ENCODE measurements around the gene CIAO1. TPM values are rescaled to one million over a fixed set of nuclear protein-coding genes. Genes with fewer than 3 reads are reported as not detected.

CIAO1 gene
- total and polyA plus RNA-seq, 7 donors, result 45.6 to 110 (median 77.4) TPM

- intact Hi-C loops (cut with DNase I), result no loop called here
- Histone ChIP-seq H3K27me3 (peaks cover 0 to 26% (median 17%) of the 10 kb centered on the region in 3 donors), H3K4me1 (no peaks in the 10 kb centered on the region), H3K36me3 (no peaks in the 10 kb centered on the region), H3K27ac (peak overlapping the region in 1 of 4 donors; percentile 3), H3K9me3 (no peaks in the 10 kb centered on the region), H3K4me3 (no peak overlapping the region)
- DNase-seq, result no peak
- no peak for TF ChIP-seq CTCF (IDR thresholded peaks at IDR 0.05)
- TF ChIP-seq POLR2AphosphoS5 (IDR thresholded peaks at IDR 0.05), result no peak
- TF ChIP-seq POLR2A (IDR thresholded peaks at IDR 0.05), result no peak
- TF ChIP-seq EP300 (IDR thresholded peaks at IDR 0.05), result no peak
- 43 to 85% methylated on average over 7 of the region's 7 CpGs for WGBS, 2 donors
Measured at GRCh38 chr2:96315400-96316071, 49.5 kb downstream of the CIAO1 start.

DNA sequence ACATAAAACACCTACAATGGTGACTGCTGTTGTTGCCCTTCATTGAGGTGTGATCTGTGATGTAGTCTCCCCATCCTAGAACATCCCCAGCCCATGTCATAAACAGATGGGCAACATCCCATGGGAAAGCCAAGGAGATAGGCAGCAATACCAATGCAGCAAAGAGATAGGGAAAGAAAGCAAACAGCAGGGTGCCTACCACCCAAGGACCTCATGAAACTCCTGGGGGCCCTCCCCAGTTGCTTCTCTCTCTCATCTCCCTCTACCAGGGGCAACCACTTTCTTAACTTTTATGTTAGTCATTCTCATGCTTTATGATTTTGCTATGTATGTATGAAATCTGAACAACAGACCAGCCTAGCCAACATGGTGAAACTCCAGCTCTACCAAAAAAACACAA is 51.0 kb downstream of the CIAO1 start:
- intact Hi-C loops (cut with DNase I), result no loop called here
- Histone ChIP-seq H3K4me3 (no peak overlapping the region), H3K36me3 (no peaks in the 10 kb centered on the region), H3K4me1 (peaks cover 0 to 14% (median 13%) of the 10 kb centered on the region in 4 donors), H3K9me3 (no peaks in the 10 kb centered on the region), H3K27me3 (peaks cover 4 to 41% (median 21%) of the 10 kb centered on the region in 3 donors), H3K27ac (no peak overlapping the region)
- DNase-seq, result no peak
- no peak for TF ChIP-seq POLR2AphosphoS5 (IDR thresholded peaks at IDR 0.05)
- TF ChIP-seq POLR2A (IDR thresholded peaks at IDR 0.05), result no peak
- TF ChIP-seq EP300 (IDR thresholded peaks at IDR 0.05), result no peak
- no peak for TF ChIP-seq CTCF (IDR thresholded peaks at IDR 0.05)

DNA sequence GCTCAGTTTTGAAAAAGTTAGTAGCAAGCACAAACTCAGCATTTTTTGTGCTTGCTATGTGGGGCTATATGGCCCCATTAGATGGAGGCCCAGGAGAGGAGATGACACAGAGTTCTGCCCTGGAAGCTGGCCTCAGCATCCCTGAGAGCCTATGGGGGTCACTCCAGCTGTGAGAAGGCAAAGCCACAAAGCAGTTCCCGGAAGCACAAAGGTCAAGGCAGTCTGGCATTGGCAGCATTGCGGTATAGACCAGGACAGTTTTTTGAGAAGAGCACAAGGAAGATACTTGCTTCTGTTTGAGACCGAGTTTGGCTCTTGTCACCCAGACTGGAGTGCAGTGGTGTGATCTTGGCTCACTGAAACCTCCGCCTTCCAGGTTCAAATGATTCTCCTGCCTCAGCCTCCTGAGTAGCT is 51.6 kb downstream of the CIAO1 start:
- H3K4me1 ChIP-seq, result peaks cover 0 to 16% (median 15%) of the 10 kb centered on the region in 4 donors
- H3K36me3 ChIP-seq, result no peaks in the 10 kb centered on the region
- no peak for TF ChIP-seq EP300 (IDR thresholded peaks at IDR 0.05)
- no peak for TF ChIP-seq POLR2AphosphoS5 (IDR thresholded peaks at IDR 0.05)
- TF ChIP-seq POLR2A (IDR thresholded peaks at IDR 0.05), result no peak
- TF ChIP-seq CTCF (IDR thresholded peaks at IDR 0.05), result no peak
- DNase-seq, result no peak
- 79 to 90% methylated on average over 4 of the region's 4 CpGs for whole genome bisulfite sequencing, 2 donors
- peaks cover 6 to 47% (median 22%) of the 10 kb centered on the region in 3 donors for H3K27me3 ChIP-seq
- no peak overlapping the region for H3K4me3 ChIP-seq
- H3K27ac ChIP-seq, result no peak overlapping the region
- no peaks in the 10 kb centered on the region for H3K9me3 ChIP-seq
- intact Hi-C loops (cut with DNase I), result no loop called here

DNA sequence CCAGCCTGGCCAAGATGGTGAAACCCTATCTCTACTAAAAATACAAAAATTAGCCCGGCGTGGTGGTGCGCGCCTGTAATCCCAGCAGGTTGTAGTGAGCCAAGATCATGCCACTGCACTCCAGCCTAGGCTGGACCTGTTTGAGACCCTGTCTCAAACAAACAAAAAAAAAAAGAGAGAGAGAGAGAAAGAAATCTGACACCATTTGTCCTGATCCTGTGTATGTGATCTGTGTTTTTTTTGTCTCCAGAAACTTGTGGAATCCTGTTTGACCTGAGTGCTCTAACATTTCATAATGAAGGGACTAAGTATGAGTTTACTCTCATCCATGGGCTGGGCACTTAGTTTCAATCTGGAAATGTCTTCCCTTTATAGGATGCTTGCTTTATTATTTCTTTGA is 52.7 kb downstream of the CIAO1 start:
- Histone ChIP-seq H3K9me3 (no peaks in the 10 kb centered on the region), H3K36me3 (no peaks in the 10 kb centered on the region), H3K27ac (no peak overlapping the region), H3K27me3 (peaks cover 6 to 58% (median 33%) of the 10 kb centered on the region in 3 donors), H3K4me3 (no peak overlapping the region), H3K4me1 (peaks cover 0 to 16% (median 15%) of the 10 kb centered on the region in 4 donors)
- intact Hi-C loops (cut with DNase I), result no loop called here
- TF ChIP-seq CTCF (IDR thresholded peaks at IDR 0.05) (no peak), EP300 (IDR thresholded peaks at IDR 0.05) (no peak)
- DNase-seq, result no peak
- 98% methylated on average over 4 of the region's 4 CpGs for WGBS, 2 donors

- DNase-seq, result no peak
- no peak overlapping the region for H3K27ac ChIP-seq
- H3K36me3 ChIP-seq, result no peaks in the 10 kb centered on the region
- H3K4me3 ChIP-seq, result no peak overlapping the region
- intact Hi-C loops (cut with DNase I), result no loop called here
- H3K9me3 ChIP-seq, result no peaks in the 10 kb centered on the region
- WGBS, 2 donors, result 93 to 96% methylated on average over 1 of the region's 1 CpG
- H3K4me1 ChIP-seq, result peaks cover 0 to 16% (median 15%) of the 10 kb centered on the region in 4 donors
- peaks cover 6 to 65% (median 40%) of the 10 kb centered on the region in 3 donors for H3K27me3 ChIP-seq
- TF ChIP-seq CTCF (IDR thresholded peaks at IDR 0.05) (no peak), POLR2AphosphoS5 (IDR thresholded peaks at IDR 0.05) (no peak), POLR2A (IDR thresholded peaks at IDR 0.05) (no peak), EP300 (IDR thresholded peaks at IDR 0.05) (no peak)
Measured at GRCh38 chr2:96319396-96319795, 53.4 kb downstream of the CIAO1 start.

Measured in sigmoid colon (tissue), 7 donors.